HepG2 (cell line): ENCODE results near the gene KLHL40. TPM values are rescaled to one million over a fixed set of nuclear protein-coding genes. Genes with fewer than 3 reads are reported as not detected.

Experiments used
- AGO1 ChIP-seq: fragments of 200-400 bp; formaldehyde crosslinking; IDR thresholded peaks from 2 replicates; pipeline ENCODE4 v1.6.1; 2017; ENCODE audit warnings: mild to moderate bottlenecking, low read depth, low read length, moderate library complexity; ENCODE audit not compliant: poor library complexity, severe bottlenecking
- DNMT1 ChIP-seq: sonication (generic); formaldehyde crosslinking; IDR thresholded peaks from 2 replicates; pipeline ENCODE4 v1.5.1; 2020; ENCODE audit warnings: mild to moderate bottlenecking, missing genetic modification reagents
- FOXA3 ChIP-seq: IDR thresholded peaks from 2 replicates; pipeline ENCODE4 v1.6.1; 2016; ENCODE audit warnings: missing genetic modification reagents, missing compliant biosample characterization
- HNF4G ChIP-seq, 2 experiments: sonication (generic) in 1 of 2; formaldehyde crosslinking in 1 of 2; IDR thresholded peaks; 2 replicates each; pipeline versions ENCODE4 v1.4.0 to v1.6.1; 2011 to 2020; ENCODE audit warnings: borderline replicate concordance in 2 of 2, low read depth in 2 of 2, mild to moderate bottlenecking in 2 of 2, low read length in 1 of 2, missing genetic modification reagents in 1 of 2, moderate library complexity in 1 of 2
- NR2C2 ChIP-seq: sonication (generic); formaldehyde crosslinking; IDR thresholded peaks from 2 replicates; pipeline ENCODE4 v1.4.0; 2020; ENCODE audit warnings: missing genetic modification reagents, mild to moderate bottlenecking, moderate library complexity, borderline replicate concordance
- PRDM4 ChIP-seq: sonication (generic); formaldehyde crosslinking; IDR thresholded peaks from 2 replicates; pipeline ENCODE4 v1.9.0; 2021; ENCODE audit warnings: missing genetic modification reagents, borderline replicate concordance
- RBAK ChIP-seq: sonication (generic); formaldehyde crosslinking; IDR thresholded peaks from 2 replicates; pipeline ENCODE4 v1.5.1; 2020; ENCODE audit warnings: mild to moderate bottlenecking, missing genetic modification reagents
- SIN3B ChIP-seq: fragments of 150-350 bp; IDR thresholded peaks from 2 replicates; pipeline ENCODE4 v1.6.1; 2014; ENCODE audit warnings: low read length
- SOX6 ChIP-seq, 2 experiments: fragments of 450-650 bp in 1 of 2; sonication (generic) in 1 of 2; formaldehyde crosslinking in 1 of 2; IDR thresholded peaks; 2 replicates each; pipeline versions ENCODE4 v1.4.0 to v1.6.1; 2017 to 2020; ENCODE audit warnings: antibody characterized with exemption in 1 of 2, mild to moderate bottlenecking in 1 of 2, missing genetic modification reagents in 1 of 2
- THRA ChIP-seq: sonication (generic); formaldehyde crosslinking; IDR thresholded peaks from 2 replicates; pipeline ENCODE4 v1.4.0; 2020; ENCODE audit warnings: missing genetic modification reagents, borderline replicate concordance
- TIGD3 ChIP-seq: sonication (generic); formaldehyde crosslinking; IDR thresholded peaks from 2 replicates; pipeline ENCODE4 v1.5.1; 2020; ENCODE audit warnings: mild to moderate bottlenecking, missing genetic modification reagents, borderline replicate concordance
- ZNF350 ChIP-seq: sonication (generic); formaldehyde crosslinking; IDR thresholded peaks from 2 replicates; pipeline ENCODE4 v1.4.0; 2020; ENCODE audit warnings: mild to moderate bottlenecking, low read depth, missing genetic modification reagents, borderline replicate concordance
- ZNF496 ChIP-seq: sonication (generic); formaldehyde crosslinking; IDR thresholded peaks from 2 replicates; pipeline ENCODE4 v1.8.1; 2023; ENCODE audit warnings: mild to moderate bottlenecking, moderate library complexity, missing genetic modification reagents; ENCODE audit not compliant: insufficient replicate concordance
- ZNF530 ChIP-seq: sonication (generic); formaldehyde crosslinking; IDR thresholded peaks from 2 replicates; pipeline ENCODE4 v1.5.0; 2020; ENCODE audit warnings: low read depth, mild to moderate bottlenecking, missing genetic modification reagents
- ZNF749 ChIP-seq: sonication (generic); formaldehyde crosslinking; IDR thresholded peaks from 2 replicates; pipeline ENCODE4 v1.8.0; 2022; ENCODE audit warnings: mild to moderate bottlenecking, missing genetic modification reagents, moderate library complexity, borderline replicate concordance
- ZNF761 ChIP-seq: sonication (generic); formaldehyde crosslinking; conservative IDR thresholded peaks from 2 replicates; pipeline ENCODE4 v1.4.0; 2020; ENCODE audit warnings: mild to moderate bottlenecking, missing genetic modification reagents
- ZNF776 ChIP-seq: sonication (generic); formaldehyde crosslinking; IDR thresholded peaks from 2 replicates; pipeline ENCODE4 v1.4.0; 2020; ENCODE audit warnings: mild to moderate bottlenecking, missing genetic modification reagents
- ZNF777 ChIP-seq: sonication (generic); formaldehyde crosslinking; IDR thresholded peaks from 2 replicates; pipeline ENCODE4 v1.4.0; 2020; ENCODE audit warnings: missing genetic modification reagents
- ZNF800 ChIP-seq: sonication (generic); formaldehyde crosslinking; IDR thresholded peaks from 2 replicates; pipeline ENCODE4 v1.4.0; 2020; ENCODE audit warnings: missing genetic modification reagents
- ZNF83 ChIP-seq: sonication (generic); formaldehyde crosslinking; IDR thresholded peaks from 2 replicates; pipeline ENCODE4 v1.4.0; 2020; ENCODE audit warnings: missing genetic modification reagents, mild to moderate bottlenecking, borderline replicate concordance
- ZSCAN29 ChIP-seq: sonication (generic); formaldehyde crosslinking; conservative IDR thresholded peaks from 2 replicates; pipeline ENCODE4 v1.4.0; 2020; ENCODE audit warnings: mild to moderate bottlenecking, missing genetic modification reagents
- polyA plus RNA-seq, 8 experiments: library from polyadenylated mRNA; depleted of rRNA in 3 of 8; stranded (reverse) in 7 of 8; unstranded in 1 of 8; fragments of >200 nt; fragmentation: Illumina TruSeq in 4 of 8; extraction: Trizol in 4 of 8; gene quantifications; 2 replicates each; pipeline versions ENCODE4 v1.2.1 to v1.2.3, GENCODE V29; 2011 to 2016; ENCODE audit warnings: low read depth in 4 of 8, missing spikeins in 1 of 8, mixed read lengths in 1 of 8; ENCODE audit not compliant: insufficient read depth in 1 of 8
- total RNA-seq, 5 experiments: library from RNA; depleted of rRNA; stranded (reverse); fragments of >200 nt; fragmentation: Illumina TruSeq; extraction: Trizol; gene quantifications; 2 replicates each; pipeline ENCODE4 v1.2.3, GENCODE V29; 2016; ENCODE audit warnings: low read depth in 1 of 5

KLHL40 gene
- total and polyA plus RNA-seq, 2 of the 13 experiments (the other 11 are each of a cell fraction or from before 2014, with no cell fraction given): not detected

- TF ChIP-seq TIGD3 (CRISPR knock-in tag) (no peak), ZNF800 (no peak), THRA (no peak), SOX6 (IDR thresholded peaks at IDR 0.05) (no peak), SOX6 (CRISPR knock-in tag; IDR thresholded peaks at IDR 0.05) (no peak), ZNF761 (CRISPR knock-in tag) (no peak), ZNF776 (CRISPR knock-in tag) (no peak), DNMT1 (CRISPR knock-in tag) (no peak), HNF4G (IDR thresholded peaks at IDR 0.05; ENCODE audit: borderline replicate concordance, low read depth, low read length) (0 out of 2 replicates have a peak, but pooled peaks have one; percentile 9), HNF4G (CRISPR knock-in tag; IDR thresholded peaks at IDR 0.05; ENCODE audit: borderline replicate concordance, low read depth) (no peak), ZNF749 (CRISPR knock-in tag) (no peak), ZNF83 (no peak), SIN3B (no peak), ZNF530 (CRISPR knock-in tag) (no peak), RBAK (CRISPR knock-in tag) (no peak), ZNF777 (CRISPR knock-in tag) (no peak), ZNF350 (CRISPR knock-in tag) (0 out of 2 replicates have a peak, but pooled peaks have one; percentile 7), PRDM4 (no peak), NR2C2 (no peak), FOXA3 (CRISPR knock-in tag) (no peak), AGO1 (no peak), ZSCAN29 (no peak), ZNF496 (no peak)
Measured at GRCh38 chr3:42655980-42656679, 29.2 kb upstream of the KLHL40 start (continued).
